Astrocyte of the spinal cord (primary cell): ENCODE measurements around the gene PKM.

Source experiments
- DNase-seq: peaks from one replicate; pipeline ENCODE4 v3.0.0; 2011; ENCODE audit warnings: low read depth, low spot score
- H3K4me3 ChIP-seq: 2 replicates; pipeline ENCODE4 v1.5.1; 2011; ENCODE audit warnings: low read depth, mild to moderate bottlenecking, low read length, moderate library complexity
- CTCF ChIP-seq: IDR thresholded peaks from 2 replicates; pipeline ENCODE4 v1.5.1; 2012; ENCODE audit warnings: low read depth, mild to moderate bottlenecking, low read length, inconsistent platforms
- in situ Hi-C: cut with HindIII; loops from 2 replicates; pipeline ENCODE4 v1.10.0; 2017; ENCODE audit warnings: low sequenced_read_pairs

The PKM gene

GRCh38 chr15:72155003-72155621, 75.9 kb downstream of the PKM start:
- no peak for TF ChIP-seq CTCF
- in situ Hi-C loops: no loop called here
- peak overlapping the region; percentile 50 for H3K4me3 ChIP-seq
- DNase-seq: peak; percentile 13

- DNase-seq: no peak
- H3K4me3 ChIP-seq: no peak overlapping the region
- in situ Hi-C loops: no loop called here
- TF ChIP-seq CTCF: no peak
Measured at GRCh38 chr15:72154316-72154715, 76.7 kb downstream of the PKM start.

GRCh38 chr15:72153269-72154000, 77.6 kb downstream of the PKM start:
- TF ChIP-seq CTCF: no peak
- in situ Hi-C loops: no loop called here
- H3K4me3 ChIP-seq: no peak overlapping the region
- DNase-seq: no peak
